MCF 10A (cell line): ENCODE measurements around the gene SNX18. TPM values are rescaled to one million over a fixed set of nuclear protein-coding genes. Genes with fewer than 3 reads are reported as not detected.
"Not testable (repeated sequence)": the region's sequence is repeated elsewhere in the genome, so short reads cannot be mapped to it uniquely, and the experiment has no call there.

Source experiments
- BruUV-seq: library from RNA; stranded (reverse); fragments of 400-500 nt; replicated peaks from 2 replicates; lab custom pipeline; 2021; lab: Mats Ljungman, UMichigan
- CTCF ChIA-PET: fragments of 300-600 bp; sonication (Branson Sonifier 250); formaldehyde crosslinking; extraction: SDS; loops from one replicate; lab custom pipeline; 2021; ENCODE audit warnings: antibody characterized with exemption, inconsistent platforms; lab: Yijun Ruan, JAX
- POLR2A ChIA-PET: fragments of 300-600, 350-650 bp; sonication (Branson Sonifier 250); formaldehyde crosslinking; extraction: SDS; loops from one replicate; lab custom pipeline; 2020; ENCODE audit warnings: antibody characterized with exemption, inconsistent platforms; lab: Yijun Ruan, JAX
- DNase-seq: peaks from one replicate; pipeline ENCODE4 v3.0.0-alpha.2; 2018; ENCODE audit not compliant: unreplicated experiment
- H3K27ac Mint-ChIP-seq: one replicate; pipeline ENCODE4 v1.8.0; 2022; ENCODE audit warnings: mild to moderate bottlenecking, low read depth, mixed read lengths; ENCODE audit not compliant: unreplicated experiment
- H3K27me3 Mint-ChIP-seq: one replicate; pipeline ENCODE4 v1.8.0; 2022; ENCODE audit warnings: mixed read lengths; ENCODE audit not compliant: insufficient read depth, unreplicated experiment
- H3K36me3 Mint-ChIP-seq: one replicate; pipeline ENCODE4 v1.8.0; 2022; ENCODE audit warnings: mild to moderate bottlenecking, moderate library complexity, mixed read lengths; ENCODE audit not compliant: insufficient read depth, unreplicated experiment
- H3K4me1 Mint-ChIP-seq: one replicate; pipeline ENCODE4 v1.8.0; 2022; ENCODE audit warnings: mixed read lengths; ENCODE audit not compliant: insufficient read depth, unreplicated experiment
- H3K4me3 Mint-ChIP-seq: one replicate; pipeline ENCODE4 v1.8.0; 2022; ENCODE audit warnings: mild to moderate bottlenecking, moderate library complexity, mixed read lengths; ENCODE audit not compliant: unreplicated experiment
- H3K9me3 Mint-ChIP-seq: one replicate; pipeline ENCODE4 v1.8.0; 2022; ENCODE audit warnings: mixed read lengths; ENCODE audit not compliant: unreplicated experiment
- intact Hi-C: fragments of 100-400 bp; cut with micrococcal nuclease; formaldehyde crosslinking; loops from 2 replicates; pipeline ENCODE4 v1.14.1; 2022
- total RNA-seq: library from RNA; stranded (reverse); gene quantifications from 2 replicates; pipeline ENCODE4 v1.2.3, GENCODE V29; 2022
- TF ChIP-seq, protein P1 (sequence below): fragments of 200-600 bp; IDR thresholded peaks from one replicate; pipeline ENCODE4 v1.8.0; 2022; ENCODE audit warnings: antibody characterized with exemption, mild to moderate bottlenecking; ENCODE audit not compliant: unreplicated experiment

The SNX18 gene
- total RNA-seq, 1 experiment from 2014 or later: 10.0 TPM

DNA sequence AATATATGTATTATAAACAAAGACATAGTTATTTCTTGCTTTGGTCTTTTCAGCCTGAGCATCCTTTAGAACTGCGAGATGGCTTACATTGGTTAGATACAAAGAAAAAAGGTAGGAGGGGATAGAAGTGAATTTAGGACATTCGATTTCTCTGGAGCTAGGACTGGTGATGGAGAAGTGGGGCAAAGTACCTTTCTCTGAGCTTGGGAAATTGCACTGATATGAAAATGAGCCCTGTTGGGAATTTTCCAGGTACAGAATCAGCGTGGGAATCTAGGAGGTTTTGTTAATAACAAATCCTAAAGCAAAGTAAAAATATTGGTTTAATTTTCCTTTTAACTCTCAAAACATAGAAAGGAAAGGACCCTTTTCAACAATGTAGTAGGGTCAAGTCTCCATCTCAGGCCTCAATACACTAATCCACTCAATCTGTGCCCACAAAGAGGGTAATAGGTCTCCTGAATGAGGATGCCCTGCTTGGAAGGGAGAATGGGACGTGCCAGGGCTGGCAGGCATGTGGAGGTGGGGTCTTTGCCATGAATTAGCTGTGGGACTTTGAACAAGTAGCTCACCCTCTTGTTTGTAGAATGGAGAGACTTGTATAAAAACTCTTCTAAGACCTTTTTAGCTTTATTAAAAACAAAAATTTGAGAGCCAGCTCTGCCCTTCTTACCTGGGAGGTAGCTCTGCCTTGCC, 17.7 kb downstream of the SNX18 start:
- H3K27ac Mint-ChIP-seq: no peak overlapping the region
- no peaks in the 10 kb centered on the region for H3K9me3 Mint-ChIP-seq
- intact Hi-C loops: no loop called here
- H3K36me3 Mint-ChIP-seq: no peaks in the 10 kb centered on the region
- no peak overlapping the region for H3K4me3 Mint-ChIP-seq
- CTCF ChIA-PET: interaction anchor here (0.5 to 0.6 kb wide), 3 partner anchors 38 to 360 kb away, joined by 3 to 4 read pairs (median 3); no protein-coding TSS in a partner anchor
- TF ChIP-seq, protein P1, sequence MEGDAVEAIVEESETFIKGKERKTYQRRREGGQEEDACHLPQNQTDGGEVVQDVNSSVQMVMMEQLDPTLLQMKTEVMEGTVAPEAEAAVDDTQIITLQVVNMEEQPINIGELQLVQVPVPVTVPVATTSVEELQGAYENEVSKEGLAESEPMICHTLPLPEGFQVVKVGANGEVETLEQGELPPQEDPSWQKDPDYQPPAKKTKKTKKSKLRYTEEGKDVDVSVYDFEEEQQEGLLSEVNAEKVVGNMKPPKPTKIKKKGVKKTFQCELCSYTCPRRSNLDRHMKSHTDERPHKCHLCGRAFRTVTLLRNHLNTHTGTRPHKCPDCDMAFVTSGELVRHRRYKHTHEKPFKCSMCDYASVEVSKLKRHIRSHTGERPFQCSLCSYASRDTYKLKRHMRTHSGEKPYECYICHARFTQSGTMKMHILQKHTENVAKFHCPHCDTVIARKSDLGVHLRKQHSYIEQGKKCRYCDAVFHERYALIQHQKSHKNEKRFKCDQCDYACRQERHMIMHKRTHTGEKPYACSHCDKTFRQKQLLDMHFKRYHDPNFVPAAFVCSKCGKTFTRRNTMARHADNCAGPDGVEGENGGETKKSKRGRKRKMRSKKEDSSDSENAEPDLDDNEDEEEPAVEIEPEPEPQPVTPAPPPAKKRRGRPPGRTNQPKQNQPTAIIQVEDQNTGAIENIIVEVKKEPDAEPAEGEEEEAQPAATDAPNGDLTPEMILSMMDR: no peak
- no peaks in the 10 kb centered on the region for H3K27me3 Mint-ChIP-seq
- no peak for DNase-seq
- no TSS peak for BruUV-seq
- POLR2A ChIA-PET: no interaction called here
- H3K4me1 Mint-ChIP-seq: peaks cover 8% of the 10 kb centered on the region

DNA sequence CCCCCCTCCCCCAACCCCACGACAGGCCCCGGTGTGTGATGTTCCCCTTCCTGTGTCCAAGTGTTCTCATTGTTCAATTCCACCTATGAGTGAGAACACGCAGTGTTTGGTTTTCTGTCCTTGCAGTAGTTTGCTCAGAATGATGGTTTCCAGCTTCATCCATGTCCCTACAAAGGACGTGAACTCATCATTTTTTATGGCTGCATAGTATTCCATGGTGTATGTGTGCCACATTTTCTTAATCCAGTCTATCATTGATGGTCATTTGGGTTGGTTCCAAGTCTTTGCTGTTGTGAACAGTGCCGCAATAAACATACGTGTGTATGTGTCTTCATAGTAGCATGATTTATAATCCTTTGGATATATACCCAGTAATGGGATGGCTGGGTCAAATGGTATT, 18.8 kb downstream of the SNX18 start:
- H3K9me3 Mint-ChIP-seq, CTCF ChIA-PET, H3K27ac Mint-ChIP-seq, DNase-seq, H3K4me1 Mint-ChIP-seq, BruUV-seq, H3K4me3 Mint-ChIP-seq, intact Hi-C loops, H3K36me3 Mint-ChIP-seq, H3K27me3 Mint-ChIP-seq, POLR2A ChIA-PET: not testable (repeated sequence)

DNA sequence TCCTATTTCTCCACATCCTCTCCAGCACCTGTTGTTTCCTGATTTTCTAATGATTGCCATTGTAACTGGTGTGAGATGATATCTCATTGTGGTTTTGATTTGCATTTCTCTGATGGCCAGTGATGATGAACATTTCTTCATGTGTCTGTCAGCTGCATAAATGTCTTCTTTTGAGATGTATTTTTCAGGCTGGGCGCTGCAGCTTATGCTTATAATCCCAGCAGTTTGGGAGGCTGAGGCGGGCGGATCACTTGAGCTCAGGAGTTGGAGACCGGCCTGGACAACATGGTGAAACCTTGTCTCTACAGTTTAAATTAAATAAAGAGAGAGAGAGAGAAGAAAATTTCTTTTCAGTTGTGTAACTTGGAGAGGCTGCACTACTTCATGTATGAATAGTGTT, 19.3 kb downstream of the SNX18 start:
- H3K9me3 Mint-ChIP-seq, H3K4me1 Mint-ChIP-seq, H3K27me3 Mint-ChIP-seq, POLR2A ChIA-PET, intact Hi-C loops, H3K4me3 Mint-ChIP-seq, DNase-seq, H3K36me3 Mint-ChIP-seq, BruUV-seq, H3K27ac Mint-ChIP-seq: not testable (repeated sequence)
- CTCF ChIA-PET: interaction anchor here (1.3 to 1.5 kb wide), 2 partner anchors 8 to 20 kb away, joined by 4 to 5 read pairs; no protein-coding TSS in a partner anchor

DNA sequence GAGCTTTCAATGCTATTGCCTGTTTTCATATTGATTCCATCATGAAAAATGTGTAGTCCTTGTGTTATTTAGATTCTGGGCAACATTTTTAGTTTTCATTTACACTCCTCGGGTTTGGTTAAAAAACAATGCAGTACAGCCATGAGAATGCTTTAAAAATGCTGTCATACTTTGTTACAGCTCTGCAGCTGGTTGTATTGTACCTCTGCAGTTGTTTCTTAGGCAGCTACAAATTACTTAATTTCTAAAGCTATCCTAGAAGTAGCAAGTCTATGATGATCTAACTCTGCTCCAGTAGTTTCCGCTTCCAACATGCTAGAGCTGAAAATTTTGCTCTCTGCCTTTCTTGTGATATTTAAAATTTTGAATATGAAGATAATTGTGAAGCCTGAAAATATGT, 20.2 kb downstream of the SNX18 start:
- no peaks in the 10 kb centered on the region for H3K36me3 Mint-ChIP-seq
- no peak for DNase-seq
- no TSS peak for BruUV-seq
- CTCF ChIA-PET: interaction anchor here (1.0 to 1.5 kb wide), 4 partner anchors 9 to 335 kb away, joined by 3 to 8 read pairs (median 4); no protein-coding TSS in a partner anchor
- intact Hi-C loops: no loop called here
- H3K9me3 Mint-ChIP-seq: no peaks in the 10 kb centered on the region
- no peak overlapping the region for H3K4me3 Mint-ChIP-seq
- no peaks in the 10 kb centered on the region for H3K4me1 Mint-ChIP-seq
- H3K27ac Mint-ChIP-seq: no peak overlapping the region
- TF ChIP-seq, protein P1: no peak
- no peaks in the 10 kb centered on the region for H3K27me3 Mint-ChIP-seq
- POLR2A ChIA-PET: interaction anchor here (1.2 kb wide), 1 partner anchor 11 kb away, joined by 3 read pairs; no protein-coding TSS in a partner anchor

DNA sequence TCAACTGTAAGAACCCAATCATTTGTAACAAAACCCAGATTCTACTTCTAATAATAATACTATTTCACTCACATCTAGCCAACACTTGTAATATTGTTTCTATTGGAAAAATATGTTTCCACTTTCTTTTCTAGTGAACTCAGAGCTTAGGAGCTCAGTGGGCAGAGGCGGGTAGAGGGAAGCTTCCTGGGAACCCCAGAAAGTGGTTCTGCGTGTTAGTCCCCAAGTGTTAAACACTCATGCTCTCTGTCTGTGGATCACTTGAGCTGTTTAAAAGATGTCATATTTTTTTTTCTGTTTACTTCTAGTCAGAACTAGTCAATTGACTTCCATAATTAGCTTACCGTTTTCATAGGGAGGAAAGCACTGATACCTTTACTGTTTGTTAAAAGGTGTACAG, 20.6 kb downstream of the SNX18 start:
- no peak for DNase-seq

More for the DNA sequence above, 20.6 kb downstream of the SNX18 start:
- no peak overlapping the region for H3K4me3 Mint-ChIP-seq
- no peaks in the 10 kb centered on the region for H3K4me1 Mint-ChIP-seq
- H3K36me3 Mint-ChIP-seq: no peaks in the 10 kb centered on the region
- TF ChIP-seq, protein P1: no peak
- no TSS peak for BruUV-seq
- no peak overlapping the region for H3K27ac Mint-ChIP-seq
- intact Hi-C loops: no loop called here
- H3K27me3 Mint-ChIP-seq: no peaks in the 10 kb centered on the region
- ChIA-PET POLR2A (interaction anchor here (1.2 to 1.3 kb wide), 2 partner anchors 11 to 314 kb away, joined by 3 read pairs; no protein-coding TSS in a partner anchor), CTCF (interaction anchor here (0.5 to 1.5 kb wide), 7 partner anchors 10 to 354 kb away, joined by 3 to 8 read pairs (median 4); no protein-coding TSS in a partner anchor)
- H3K9me3 Mint-ChIP-seq: no peaks in the 10 kb centered on the region
